Liver (tissue), 3 donors: ENCODE results near the gene THBD.

Experiments
- ATF3 ChIP-seq: IDR thresholded peaks from 2 replicates; pipeline ENCODE4 v1.6.1; 2016; ENCODE audit warnings: antibody characterized with exemption
- CTCF ChIP-seq: fragments of 150-350 bp; IDR thresholded peaks from 2 replicates; pipeline ENCODE4 v1.5.1; 2017; ENCODE audit warnings: improper control_type of control experiment, low read depth, low read length; ENCODE audit not compliant: missing input control
- RAD21 ChIP-seq, 2 donors: IDR thresholded peaks; 2 replicates each; pipeline ENCODE4 v1.6.1; 2016; ENCODE audit warnings: antibody characterized with exemption in 2 of 2, mild to moderate bottlenecking in 2 of 2
- RXRA ChIP-seq, 2 donors: IDR thresholded peaks; 2 replicates each; pipeline ENCODE4 v1.6.1; 2017 to 2018; ENCODE audit warnings: antibody characterized with exemption in 2 of 2, mild to moderate bottlenecking in 1 of 2
- SP1 ChIP-seq: IDR thresholded peaks from 2 replicates; pipeline ENCODE4 v1.6.1; 2018; ENCODE audit warnings: antibody characterized with exemption, mild to moderate bottlenecking
- TAF1 ChIP-seq: conservative IDR thresholded peaks from 2 replicates; pipeline ENCODE4 v1.6.1; 2016; ENCODE audit warnings: antibody characterized with exemption, mild to moderate bottlenecking
- donor health status: healthy.
- donor health status: healthy.

GRCh38 chr20:23072892-23073586, 23.6 kb upstream of the THBD start:
- TF ChIP-seq RAD21 (IDR thresholded peaks at IDR 0.05): no peak
- TF ChIP-seq CTCF: no peak
- no peak for TF ChIP-seq ATF3
- no peak for TF ChIP-seq RXRA (IDR thresholded peaks at IDR 0.05)
- no peak for TF ChIP-seq SP1
- TF ChIP-seq TAF1: no peak
